Measurements from ENCODE around the gene ALKBH3.

- TF ChIP-seq, protein P1, sequence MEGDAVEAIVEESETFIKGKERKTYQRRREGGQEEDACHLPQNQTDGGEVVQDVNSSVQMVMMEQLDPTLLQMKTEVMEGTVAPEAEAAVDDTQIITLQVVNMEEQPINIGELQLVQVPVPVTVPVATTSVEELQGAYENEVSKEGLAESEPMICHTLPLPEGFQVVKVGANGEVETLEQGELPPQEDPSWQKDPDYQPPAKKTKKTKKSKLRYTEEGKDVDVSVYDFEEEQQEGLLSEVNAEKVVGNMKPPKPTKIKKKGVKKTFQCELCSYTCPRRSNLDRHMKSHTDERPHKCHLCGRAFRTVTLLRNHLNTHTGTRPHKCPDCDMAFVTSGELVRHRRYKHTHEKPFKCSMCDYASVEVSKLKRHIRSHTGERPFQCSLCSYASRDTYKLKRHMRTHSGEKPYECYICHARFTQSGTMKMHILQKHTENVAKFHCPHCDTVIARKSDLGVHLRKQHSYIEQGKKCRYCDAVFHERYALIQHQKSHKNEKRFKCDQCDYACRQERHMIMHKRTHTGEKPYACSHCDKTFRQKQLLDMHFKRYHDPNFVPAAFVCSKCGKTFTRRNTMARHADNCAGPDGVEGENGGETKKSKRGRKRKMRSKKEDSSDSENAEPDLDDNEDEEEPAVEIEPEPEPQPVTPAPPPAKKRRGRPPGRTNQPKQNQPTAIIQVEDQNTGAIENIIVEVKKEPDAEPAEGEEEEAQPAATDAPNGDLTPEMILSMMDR (IDR thresholded peaks at IDR 0.05; ENCODE audit: low read depth, low read length, missing input control): no peak
- TF ChIP-seq YY1 (IDR thresholded peaks at IDR 0.05) (no peak), RXRA (IDR thresholded peaks at IDR 0.05) (no peak), MAX (IDR thresholded peaks at IDR 0.05) (no peak), RAD21 (IDR thresholded peaks at IDR 0.05) (no peak), FOXA1 (IDR thresholded peaks at IDR 0.05) (no peak), TAF1 (conservative IDR thresholded peaks at IDR 0.05) (no peak), EGR1 (IDR thresholded peaks at IDR 0.05; ENCODE audit: low read depth in 2 of 2) (no peak)
- TF ChIP-seq, protein P2, sequence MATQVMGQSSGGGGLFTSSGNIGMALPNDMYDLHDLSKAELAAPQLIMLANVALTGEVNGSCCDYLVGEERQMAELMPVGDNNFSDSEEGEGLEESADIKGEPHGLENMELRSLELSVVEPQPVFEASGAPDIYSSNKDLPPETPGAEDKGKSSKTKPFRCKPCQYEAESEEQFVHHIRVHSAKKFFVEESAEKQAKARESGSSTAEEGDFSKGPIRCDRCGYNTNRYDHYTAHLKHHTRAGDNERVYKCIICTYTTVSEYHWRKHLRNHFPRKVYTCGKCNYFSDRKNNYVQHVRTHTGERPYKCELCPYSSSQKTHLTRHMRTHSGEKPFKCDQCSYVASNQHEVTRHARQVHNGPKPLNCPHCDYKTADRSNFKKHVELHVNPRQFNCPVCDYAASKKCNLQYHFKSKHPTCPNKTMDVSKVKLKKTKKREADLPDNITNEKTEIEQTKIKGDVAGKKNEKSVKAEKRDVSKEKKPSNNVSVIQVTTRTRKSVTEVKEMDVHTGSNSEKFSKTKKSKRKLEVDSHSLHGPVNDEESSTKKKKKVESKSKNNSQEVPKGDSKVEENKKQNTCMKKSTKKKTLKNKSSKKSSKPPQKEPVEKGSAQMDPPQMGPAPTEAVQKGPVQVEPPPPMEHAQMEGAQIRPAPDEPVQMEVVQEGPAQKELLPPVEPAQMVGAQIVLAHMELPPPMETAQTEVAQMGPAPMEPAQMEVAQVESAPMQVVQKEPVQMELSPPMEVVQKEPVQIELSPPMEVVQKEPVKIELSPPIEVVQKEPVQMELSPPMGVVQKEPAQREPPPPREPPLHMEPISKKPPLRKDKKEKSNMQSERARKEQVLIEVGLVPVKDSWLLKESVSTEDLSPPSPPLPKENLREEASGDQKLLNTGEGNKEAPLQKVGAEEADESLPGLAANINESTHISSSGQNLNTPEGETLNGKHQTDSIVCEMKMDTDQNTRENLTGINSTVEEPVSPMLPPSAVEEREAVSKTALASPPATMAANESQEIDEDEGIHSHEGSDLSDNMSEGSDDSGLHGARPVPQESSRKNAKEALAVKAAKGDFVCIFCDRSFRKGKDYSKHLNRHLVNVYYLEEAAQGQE (IDR thresholded peaks at IDR 0.05): no peak
Observed at GRCh38 chr11:43894546-43894945, 13.9 kb downstream of the ALKBH3 start.
